ENCODE data around the gene RNF181. TPM values are rescaled to one million over a fixed set of nuclear protein-coding genes. Genes with fewer than 3 reads are reported as not detected.
A peak's percentile ranks its signal among the peaks of the same experiment; 100 is the strongest.

Gene RNF181
- total and polyA plus RNA-seq, 2 of the 8 experiments (the other 6 are each of a cell fraction or from before 2014, with no cell fraction given) = 97.2 to 514 TPM

- Histone ChIP-seq H3K79me1 (ENCODE audit: low read depth, low read length) (peaks cover 4% of the 10 kb centered on the region), H3K4ac (replicated peaks; ENCODE audit: insufficient read length, low read depth, low read length) (no peak overlapping the region), H3K14ac (ENCODE audit: insufficient read length) (no peak overlapping the region), H3K18ac (ENCODE audit: extremely low read depth, low read length) (no peak overlapping the region), H2AK5ac (ENCODE audit: low read depth, low read length) (no peak overlapping the region), H3K23me2 (ENCODE audit: low read depth, low read length) (peaks cover 10% of the 10 kb centered on the region), H3K4me2 (ENCODE audit: insufficient read depth in 1 of 2, low read depth in 2 of 2, low read length in 2 of 2) (no peak overlapping the region), H3K36me3 (ENCODE audit: control insufficient read depth in 2 of 4, insufficient read depth in 4 of 4, low read length in 3 of 4) (peaks cover 6 to 19% (median 14%) of the 10 kb centered on the region in 4 experiments; a peak in 6 of 8 replicates), H2BK5ac (ENCODE audit: low read depth, low read length) (no peak overlapping the region), H2BK12ac (ENCODE audit: low read depth, low read length) (no peak overlapping the region), H2AFZ (ENCODE audit: low read length) (no peak overlapping the region), H3K56ac (replicated peaks; ENCODE audit: insufficient read length, low read depth, low read length) (no peak overlapping the region), H4K91ac (replicated peaks; ENCODE audit: insufficient read length, low read length) (no peak overlapping the region), H3K4me3 (ENCODE audit: extremely low read depth in 1 of 4, insufficient read depth in 2 of 4, low read depth in 3 of 4, low read length in 4 of 4) (no peak overlapping the region), H3K27ac (ENCODE audit: low read depth, low read length) (no peak overlapping the region), H2BK15ac (ENCODE audit: low read length) (no peak overlapping the region), H3K9me3 (ENCODE audit: insufficient read depth in 2 of 2, low read depth in 1 of 2, low read length in 1 of 2) (no peaks in the 10 kb centered on the region), H4K8ac (ENCODE audit: extremely low read depth, insufficient read depth, low read length) (no peak overlapping the region), H3K4me1 (replicated peaks in 1 of 4; ENCODE audit: control insufficient read depth in 3 of 4, insufficient read depth in 4 of 4, low read length in 3 of 4) (no peaks in the 10 kb centered on the region; a peak in 3 of 7 replicates), H3K79me2 (ENCODE audit: control insufficient read depth in 1 of 2, insufficient read depth in 2 of 2, low read length in 2 of 2) (peaks cover 0 to 17% of the 10 kb centered on the region in 2 experiments; a peak in 2 of 4 replicates), H4K20me1 (replicated peaks in 1 of 2; ENCODE audit: control insufficient read depth in 1 of 2, insufficient read depth in 2 of 2, low read length in 2 of 2) (peaks cover 0 to 13% of the 10 kb centered on the region in 2 experiments), H3K9ac (replicated peaks in 1 of 4; ENCODE audit: extremely low read depth in 1 of 4, low read depth in 3 of 4, low read length in 3 of 4) (peak overlapping the region in 1 of 4 experiments; percentile 19; a peak in 1 of 7 replicates), H2BK20ac (ENCODE audit: low read length) (no peak overlapping the region), H3K23ac (ENCODE audit: insufficient read length) (no peak overlapping the region), H2BK120ac (replicated peaks; ENCODE audit: low read depth, low read length) (no peak overlapping the region), H4K5ac (ENCODE audit: insufficient read length, low read depth, low read length) (no peak overlapping the region), H3K27me3 (replicated peaks in 1 of 4; ENCODE audit: control insufficient read depth in 3 of 4, extremely low read depth in 1 of 4, insufficient read depth in 3 of 4, low read length in 3 of 4) (no peaks in the 10 kb centered on the region)
- FAIRE-seq (no peak), DNase-seq (ENCODE audit: low read depth in 1 of 2, low spot score in 2 of 2) (no peak)
- CTCF ChIA-PET (ENCODE audit: partially characterized antibody) = no interaction called here
- POLR2A ChIA-PET (ENCODE audit: partially characterized antibody) = interaction anchor here (0.7 to 7.9 kb wide), 6 partner anchors 12 to 67 kb away, joined by 3 to 68 read pairs (median 12); partner anchors contain the start of genes MAT2A and RNF181
- WGBS, 2 experiments (ENCODE audit: extremely low coverage in 1 of 2, insufficient coverage in 1 of 2, insufficient read length in 1 of 2, insufficient replicate concordance in 2 of 2, low coverage in 1 of 2, low lambda C conversion rate in 2 of 2, missing lambda C conversion rate in 1 of 2) = 88% methylated on average over 9 of the region's 9 CpGs; no CpG with 5 or more reads in 1 of the 2 experiments
Measured at GRCh38 chr2:85607268-85608215, 12.0 kb downstream of the RNF181 start.

All from H1 (cell line).